ENCODE results near the gene GREM2. TPM values are rescaled to one million over a fixed set of nuclear protein-coding genes. Genes with fewer than 3 reads are reported as not detected.

Gene GREM2
- total and polyA plus RNA-seq, 10 of the 15 experiments (the other 5 are each of a cell fraction or from before 2014, with no cell fraction given) = not detected

DNA sequence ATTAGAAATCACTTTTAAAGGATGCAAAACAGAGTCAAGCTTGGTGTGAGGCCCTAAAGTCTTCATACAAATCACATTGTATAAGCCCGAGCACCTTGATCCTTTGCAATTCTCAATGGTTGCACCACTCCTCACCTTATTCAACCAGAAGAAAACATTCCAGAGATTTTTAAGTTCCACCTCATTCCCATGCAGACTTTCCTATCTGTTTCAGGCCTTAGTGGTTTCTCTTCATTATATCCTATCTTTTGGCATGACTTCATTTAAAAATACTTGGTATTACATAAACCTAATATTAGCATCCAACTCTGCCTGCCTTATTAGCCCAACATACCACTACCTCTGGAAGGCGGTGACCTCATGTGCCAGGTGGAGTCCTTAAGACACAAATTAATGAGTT is 9.3 kb upstream of the GREM2 start (continued):
- TF ChIP-seq, protein P1, sequence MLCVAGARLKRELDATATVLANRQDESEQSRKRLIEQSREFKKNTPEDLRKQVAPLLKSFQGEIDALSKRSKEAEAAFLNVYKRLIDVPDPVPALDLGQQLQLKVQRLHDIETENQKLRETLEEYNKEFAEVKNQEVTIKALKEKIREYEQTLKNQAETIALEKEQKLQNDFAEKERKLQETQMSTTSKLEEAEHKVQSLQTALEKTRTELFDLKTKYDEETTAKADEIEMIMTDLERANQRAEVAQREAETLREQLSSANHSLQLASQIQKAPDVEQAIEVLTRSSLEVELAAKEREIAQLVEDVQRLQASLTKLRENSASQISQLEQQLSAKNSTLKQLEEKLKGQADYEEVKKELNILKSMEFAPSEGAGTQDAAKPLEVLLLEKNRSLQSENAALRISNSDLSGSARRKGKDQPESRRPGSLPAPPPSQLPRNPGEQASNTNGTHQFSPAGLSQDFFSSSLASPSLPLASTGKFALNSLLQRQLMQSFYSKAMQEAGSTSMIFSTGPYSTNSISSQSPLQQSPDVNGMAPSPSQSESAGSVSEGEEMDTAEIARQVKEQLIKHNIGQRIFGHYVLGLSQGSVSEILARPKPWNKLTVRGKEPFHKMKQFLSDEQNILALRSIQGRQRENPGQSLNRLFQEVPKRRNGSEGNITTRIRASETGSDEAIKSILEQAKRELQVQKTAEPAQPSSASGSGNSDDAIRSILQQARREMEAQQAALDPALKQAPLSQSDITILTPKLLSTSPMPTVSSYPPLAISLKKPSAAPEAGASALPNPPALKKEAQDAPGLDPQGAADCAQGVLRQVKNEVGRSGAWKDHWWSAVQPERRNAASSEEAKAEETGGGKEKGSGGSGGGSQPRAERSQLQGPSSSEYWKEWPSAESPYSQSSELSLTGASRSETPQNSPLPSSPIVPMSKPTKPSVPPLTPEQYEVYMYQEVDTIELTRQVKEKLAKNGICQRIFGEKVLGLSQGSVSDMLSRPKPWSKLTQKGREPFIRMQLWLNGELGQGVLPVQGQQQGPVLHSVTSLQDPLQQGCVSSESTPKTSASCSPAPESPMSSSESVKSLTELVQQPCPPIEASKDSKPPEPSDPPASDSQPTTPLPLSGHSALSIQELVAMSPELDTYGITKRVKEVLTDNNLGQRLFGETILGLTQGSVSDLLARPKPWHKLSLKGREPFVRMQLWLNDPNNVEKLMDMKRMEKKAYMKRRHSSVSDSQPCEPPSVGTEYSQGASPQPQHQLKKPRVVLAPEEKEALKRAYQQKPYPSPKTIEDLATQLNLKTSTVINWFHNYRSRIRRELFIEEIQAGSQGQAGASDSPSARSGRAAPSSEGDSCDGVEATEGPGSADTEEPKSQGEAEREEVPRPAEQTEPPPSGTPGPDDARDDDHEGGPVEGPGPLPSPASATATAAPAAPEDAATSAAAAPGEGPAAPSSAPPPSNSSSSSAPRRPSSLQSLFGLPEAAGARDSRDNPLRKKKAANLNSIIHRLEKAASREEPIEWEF (IDR thresholded peaks at IDR 0.05; ENCODE audit: insufficient replicate concordance, low read depth, low read length) = no peak
- TF ChIP-seq KLF5 (IDR thresholded peaks at IDR 0.05; ENCODE audit: partially characterized antibody) (no peak), NR2F1 (conservative IDR thresholded peaks at IDR 0.05) (no peak), EP300 (IDR thresholded peaks at IDR 0.05; ENCODE audit: borderline replicate concordance in 1 of 2, control insufficient read depth in 1 of 2, low read depth in 2 of 2, low read length in 2 of 2) (no peak), PAX8 (IDR thresholded peaks at IDR 0.05) (no peak)
- TF ChIP-seq, protein P2, sequence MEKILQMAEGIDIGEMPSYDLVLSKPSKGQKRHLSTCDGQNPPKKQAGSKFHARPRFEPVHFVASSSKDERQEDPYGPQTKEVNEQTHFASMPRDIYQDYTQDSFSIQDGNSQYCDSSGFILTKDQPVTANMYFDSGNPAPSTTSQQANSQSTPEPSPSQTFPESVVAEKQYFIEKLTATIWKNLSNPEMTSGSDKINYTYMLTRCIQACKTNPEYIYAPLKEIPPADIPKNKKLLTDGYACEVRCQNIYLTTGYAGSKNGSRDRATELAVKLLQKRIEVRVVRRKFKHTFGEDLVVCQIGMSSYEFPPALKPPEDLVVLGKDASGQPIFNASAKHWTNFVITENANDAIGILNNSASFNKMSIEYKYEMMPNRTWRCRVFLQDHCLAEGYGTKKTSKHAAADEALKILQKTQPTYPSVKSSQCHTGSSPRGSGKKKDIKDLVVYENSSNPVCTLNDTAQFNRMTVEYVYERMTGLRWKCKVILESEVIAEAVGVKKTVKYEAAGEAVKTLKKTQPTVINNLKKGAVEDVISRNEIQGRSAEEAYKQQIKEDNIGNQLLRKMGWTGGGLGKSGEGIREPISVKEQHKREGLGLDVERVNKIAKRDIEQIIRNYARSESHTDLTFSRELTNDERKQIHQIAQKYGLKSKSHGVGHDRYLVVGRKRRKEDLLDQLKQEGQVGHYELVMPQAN (conservative IDR thresholded peaks at IDR 0.05) = no peak

Data from GM12878 (cell line).